Umbilical cord (tissue), 1 donor: ENCODE data around the gene BMP15. TPM values are rescaled to one million over a fixed set of nuclear protein-coding genes. Genes with fewer than 3 reads are reported as not detected.

Source experiments
- total RNA-seq: library from RNA; depleted of rRNA; stranded (reverse); fragments of >200 nt; gene quantifications from one replicate; pipeline ENCODE4 v1.2.3, GENCODE V29; 2014; ENCODE audit warnings: low replicate concordance; ENCODE audit not compliant: insufficient read depth

BMP15 gene
- total RNA-seq, 1 donor from 2014 or later = not detected

Other genes with a start within 250 kb of the BMP15 start
- 7.0 TPM for gene SHROOM4, start 96.5 kb upstream of the BMP15 start, total RNA-seq